GM20000 (cell line): ENCODE data around the gene KIF18A.
A peak's percentile ranks its signal among the peaks of the same experiment; 100 is the strongest.

Source experiments
- DNase-seq: peaks from one replicate; pipeline ENCODE4 v3.0.0; 2012; ENCODE audit warnings: low spot score
- TF ChIP-seq, protein P1 (sequence below): IDR thresholded peaks from 2 replicates; pipeline ENCODE4 v1.5.1; 2012; ENCODE audit warnings: mild to moderate bottlenecking, control low read depth; ENCODE audit errors: extremely low read depth, missing control alignments

The KIF18A gene

GRCh38 chr11:28107750-28108618 is at the start of gene KIF18A, which contains the start of gene METTL15:
Gene KIF18A (minus strand): TSS chr11:28108156. CDS start chr11:28097947, 10,209 bp downstream.
Gene METTL15 (plus strand): TSS chr11:28108388. CDS start chr11:28113335, 4,947 bp downstream.
- TF ChIP-seq, protein P1, sequence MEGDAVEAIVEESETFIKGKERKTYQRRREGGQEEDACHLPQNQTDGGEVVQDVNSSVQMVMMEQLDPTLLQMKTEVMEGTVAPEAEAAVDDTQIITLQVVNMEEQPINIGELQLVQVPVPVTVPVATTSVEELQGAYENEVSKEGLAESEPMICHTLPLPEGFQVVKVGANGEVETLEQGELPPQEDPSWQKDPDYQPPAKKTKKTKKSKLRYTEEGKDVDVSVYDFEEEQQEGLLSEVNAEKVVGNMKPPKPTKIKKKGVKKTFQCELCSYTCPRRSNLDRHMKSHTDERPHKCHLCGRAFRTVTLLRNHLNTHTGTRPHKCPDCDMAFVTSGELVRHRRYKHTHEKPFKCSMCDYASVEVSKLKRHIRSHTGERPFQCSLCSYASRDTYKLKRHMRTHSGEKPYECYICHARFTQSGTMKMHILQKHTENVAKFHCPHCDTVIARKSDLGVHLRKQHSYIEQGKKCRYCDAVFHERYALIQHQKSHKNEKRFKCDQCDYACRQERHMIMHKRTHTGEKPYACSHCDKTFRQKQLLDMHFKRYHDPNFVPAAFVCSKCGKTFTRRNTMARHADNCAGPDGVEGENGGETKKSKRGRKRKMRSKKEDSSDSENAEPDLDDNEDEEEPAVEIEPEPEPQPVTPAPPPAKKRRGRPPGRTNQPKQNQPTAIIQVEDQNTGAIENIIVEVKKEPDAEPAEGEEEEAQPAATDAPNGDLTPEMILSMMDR: no peak
- DNase-seq: peak; percentile 86

DNA sequence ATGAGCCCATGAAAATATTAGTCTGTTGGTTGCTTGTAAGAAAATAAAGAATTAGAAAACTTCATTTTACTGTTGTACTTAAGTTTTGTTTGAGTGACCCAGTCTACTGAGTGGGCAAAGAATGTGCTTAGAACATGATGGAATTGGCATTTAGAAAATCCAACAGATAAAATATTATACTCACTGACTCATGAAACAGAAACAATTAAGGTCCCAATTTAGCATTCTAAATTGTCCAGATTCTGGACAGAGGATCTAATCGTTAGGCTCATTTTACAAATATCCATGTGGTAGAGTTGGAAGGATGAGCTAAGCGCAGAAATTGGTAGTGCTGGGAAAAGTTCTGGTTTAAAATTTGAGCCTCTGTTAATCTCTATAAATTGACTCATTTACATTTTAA is 45.6 kb upstream of the KIF18A start:
- TF ChIP-seq, protein P1: no peak
- DNase-seq: no peak

- TF ChIP-seq, protein P1: no peak
- DNase-seq: no peak
Measured at GRCh38 chr11:28152743-28153142, 44.8 kb upstream of the KIF18A start.

- TF ChIP-seq, protein P1: no peak
- DNase-seq: no peak
Measured at GRCh38 chr11:28146123-28146751, 38.3 kb upstream of the KIF18A start.

GRCh38 chr11:28144808-28145207 is 36.9 kb upstream of the KIF18A start:
- TF ChIP-seq, protein P1: no peak
- DNase-seq: no peak

DNA sequence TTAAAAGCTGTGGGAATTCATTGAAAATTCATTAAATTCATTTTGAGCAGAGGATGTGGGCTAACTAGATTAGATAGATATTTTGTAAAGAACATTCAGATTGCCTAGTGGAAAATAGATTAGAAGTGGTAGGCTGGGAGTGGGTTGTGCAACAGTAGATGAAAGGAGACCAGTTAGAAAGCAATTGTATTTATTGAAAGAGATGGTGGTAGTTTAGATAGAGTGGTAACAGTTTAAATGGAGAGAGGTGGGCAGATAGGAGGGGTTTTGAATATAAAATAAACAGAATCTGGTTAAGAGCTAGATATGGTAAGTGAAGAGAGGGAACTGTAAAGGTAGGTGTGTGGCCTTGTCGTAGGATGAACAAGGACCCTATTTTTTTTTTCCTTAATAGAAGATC is 34.8 kb upstream of the KIF18A start:
- TF ChIP-seq, protein P1: no peak
- DNase-seq: no peak
